ENCODE results near the gene FARP1. TPM values are rescaled to one million over a fixed set of nuclear protein-coding genes. Genes with fewer than 3 reads are reported as not detected.

The FARP1 gene
- total and polyA plus RNA-seq, 2 of the 13 experiments (the other 11 are each of a cell fraction or from before 2014, with no cell fraction given): 70.6 to 126 TPM

GRCh38 chr13:98370806-98371515, 228.1 kb downstream of the FARP1 start:
- no peak for FAIRE-seq
- Histone ChIP-seq H3K79me2 (ENCODE audit: insufficient read depth, low read length) (peaks cover 20% of the 10 kb centered on the region), H2AFZ (ENCODE audit: low read length) (no peak overlapping the region), H3K4me2 (ENCODE audit: low read depth, low read length) (no peak overlapping the region), H3K9me3 (ENCODE audit: low read length) (no peaks in the 10 kb centered on the region), H3K4me1 (ENCODE audit: insufficient read depth, low read length) (no peaks in the 10 kb centered on the region), H3K27ac (ENCODE audit: extremely low read length, insufficient read depth, low read length) (no peak overlapping the region), H3K9ac (ENCODE audit: insufficient read depth, low read depth, low read length) (no peak overlapping the region), H4K20me1 (ENCODE audit: insufficient read depth, low read length) (peaks cover 41% of the 10 kb centered on the region; the same call in 1 of the 2 replicates), H3K36me3 (replicated peaks in 1 of 2; ENCODE audit: control insufficient read depth in 1 of 2, insufficient read depth in 2 of 2, low read length in 2 of 2) (peaks cover 16 to 72% of the 10 kb centered on the region in 2 experiments), H3K4me3 (replicated peaks in 1 of 3; ENCODE audit: insufficient read depth in 1 of 3, low read depth in 2 of 3, low read length in 3 of 3) (no peak overlapping the region), H3K27me3 (ENCODE audit: control insufficient read depth in 1 of 2, insufficient read depth in 2 of 2, low read length in 2 of 2) (no peaks in the 10 kb centered on the region)
- in situ Hi-C loops (cut with HindIII; ENCODE audit: extremely low pct_ligation_motif_present, low pct_unique_long_range_greater_than_20kb): no loop called here
- no TSS peak for BruUV-seq (replicated peaks)
- no peak for DNase-seq (ENCODE audit: low spot score)
- intact Hi-C loops (cut with micrococcal nuclease; ENCODE audit: unreplicated experiment): no loop called here
- ChIA-PET POLR2A (no interaction called here), CTCF (ENCODE audit: low intra/inter-chr PET ratio, low total read pairs) (no interaction called here)
- TF ChIP-seq HOXA5 (CRISPR knock-in tag; IDR thresholded peaks at IDR 0.05) (no peak), ONECUT2 (CRISPR knock-in tag; IDR thresholded peaks at IDR 0.05) (no peak), ZNF446 (CRISPR knock-in tag; IDR thresholded peaks at IDR 0.05) (no peak), NFE2 (CRISPR knock-in tag; IDR thresholded peaks at IDR 0.05) (no peak), RBM22 (optimal IDR thresholded peaks at IDR 0.05; ENCODE audit: low read length) (peak; percentile 17), ZNF749 (CRISPR knock-in tag; IDR thresholded peaks at IDR 0.05; ENCODE audit: borderline replicate concordance) (no peak)
- 97% methylated on average over 16 of the region's 16 CpGs for WGBS (ENCODE audit: low lambda C conversion rate)
- peak; percentile 13; the same call in 1 of the 3 replicates for ATAC-seq

GRCh38 chr13:98371516-98372023, 228.7 kb downstream of the FARP1 start:
- CTCF ChIA-PET (ENCODE audit: low intra/inter-chr PET ratio, low total read pairs): no interaction called here
- POLR2A ChIA-PET: no interaction called here
- no peak overlapping the region for H3K9ac ChIP-seq (ENCODE audit: insufficient read depth, low read depth, low read length)
- peaks cover 14 to 67% of the 10 kb centered on the region in 2 experiments for H3K36me3 ChIP-seq (replicated peaks in 1 of 2; ENCODE audit: control insufficient read depth in 1 of 2, insufficient read depth in 2 of 2, low read length in 2 of 2)
- intact Hi-C loops (cut with micrococcal nuclease; ENCODE audit: unreplicated experiment) (no loop called here), in situ Hi-C loops (cut with HindIII; ENCODE audit: extremely low pct_ligation_motif_present, low pct_unique_long_range_greater_than_20kb) (no loop called here)
- WGBS (ENCODE audit: low lambda C conversion rate): 99% methylated on average over 5 of the region's 5 CpGs
- H3K9me3 ChIP-seq (ENCODE audit: low read length): no peaks in the 10 kb centered on the region
- no peak for ATAC-seq
- H3K79me2 ChIP-seq (ENCODE audit: insufficient read depth, low read length): peaks cover 24% of the 10 kb centered on the region
- no peak for FAIRE-seq
- no peak overlapping the region for H2AFZ ChIP-seq (ENCODE audit: low read length)
- H3K27ac ChIP-seq (ENCODE audit: extremely low read length, insufficient read depth, low read length): no peak overlapping the region
- no peak for TF ChIP-seq EZH2 (conservative IDR thresholded peaks at IDR 0.05; ENCODE audit: low read depth, low read length)
- no peak for TF ChIP-seq ZNF567 (CRISPR knock-in tag; IDR thresholded peaks at IDR 0.05; ENCODE audit: borderline replicate concordance)
- TF ChIP-seq RBM22 (optimal IDR thresholded peaks at IDR 0.05; ENCODE audit: low read length): peak; percentile 33
- no peak overlapping the region for H3K4me2 ChIP-seq (ENCODE audit: low read depth, low read length)
- DNase-seq (ENCODE audit: low spot score): no peak
- no TSS peak for BruUV-seq (replicated peaks)
- peaks cover 40% of the 10 kb centered on the region; the same call in 1 of the 2 replicates for H4K20me1 ChIP-seq (ENCODE audit: insufficient read depth, low read length)
- no peaks in the 10 kb centered on the region for H3K27me3 ChIP-seq (ENCODE audit: control insufficient read depth in 1 of 2, insufficient read depth in 2 of 2, low read length in 2 of 2)
- no peaks in the 10 kb centered on the region for H3K4me1 ChIP-seq (ENCODE audit: insufficient read depth, low read length)
- H3K4me3 ChIP-seq (replicated peaks in 1 of 3; ENCODE audit: insufficient read depth in 1 of 3, low read depth in 2 of 3, low read length in 3 of 3): no peak overlapping the region

Data from HepG2 (cell line).